Heart left ventricle (tissue), 16 donors: ENCODE data around the gene RHOV. TPM values are rescaled to one million over a fixed set of nuclear protein-coding genes. Genes with fewer than 3 reads are reported as not detected.

Source experiments
- ATAC-seq, 4 donors: fragments of 200-7000 bp; cut with Tn5 transposase; one replicate each; pipeline ENCODE4 v1.9.1; 2020 to 2022; ENCODE audit warnings: moderate library complexity in 4 of 4, mild to moderate bottlenecking in 3 of 4, moderate number of reproducible peaks in 1 of 4
- DNase-seq, 5 donors: peaks; one replicate each; pipeline ENCODE4 v3.0.0-alpha.2; 2020
- H3K27ac ChIP-seq, 12 donors: fragments of 200-600 bp; sonication (generic) in 4 of 12; one replicate each; pipeline versions ENCODE4 v1.5.0 to v1.8.0; 2016 to 2022; ENCODE audit warnings: mild to moderate bottlenecking in 2 of 12
- H3K27me3 ChIP-seq, 9 donors: fragments of 200-600 bp; sonication (generic) in 2 of 9; one replicate each; pipeline versions ENCODE4 v1.5.1 to v1.8.0; 2016 to 2022; ENCODE audit warnings: mild to moderate bottlenecking in 3 of 9
- H3K36me3 ChIP-seq, 9 donors: fragments of 200-600 bp; sonication (generic) in 2 of 9; one replicate each; pipeline versions ENCODE4 v1.5.0 to v1.8.0; 2018 to 2022; ENCODE audit warnings: mild to moderate bottlenecking in 2 of 9
- H3K4me1 ChIP-seq, 12 donors: fragments of 200-600 bp; sonication (generic) in 4 of 12; one replicate each; pipeline versions ENCODE4 v1.5.0 to v1.8.0; 2016 to 2022; ENCODE audit warnings: mild to moderate bottlenecking in 3 of 12
- H3K4me3 ChIP-seq, 12 donors: fragments of 200-600 bp; sonication (generic) in 4 of 12; one replicate each; pipeline versions ENCODE4 v1.5.0 to v1.8.0; 2017 to 2022; ENCODE audit warnings: mild to moderate bottlenecking in 9 of 12, moderate library complexity in 4 of 12
- H3K9me3 ChIP-seq, 12 donors: fragments of 200-600 bp; sonication (generic) in 4 of 12; one replicate each; pipeline versions ENCODE4 v1.5.0 to v1.8.0; 2016 to 2022; ENCODE audit warnings: mild to moderate bottlenecking in 1 of 12
- POLR2A ChIP-seq, 2 donors: fragments of 450-650 bp; IDR thresholded peaks; one replicate each; pipeline ENCODE4 v1.6.1; 2017; ENCODE audit warnings: antibody characterized with exemption in 2 of 2, mild to moderate bottlenecking in 2 of 2, moderate library complexity in 2 of 2
- WGBS, 4 donors: extraction: QIAGEN DNeasy Blood & Tissue Kit in 2 of 4; methylation state at CpG; one replicate each; pipeline versions ENCODE4 v1.1.5 to v1.1.7; 2013 to 2018; 5-methylcytosine and 5-hydroxymethylcytosine counted together
- intact Hi-C, 10 donors: fragments of 100-400 bp; cut with DNase I; formaldehyde crosslinking; loops; one replicate each; pipeline versions ENCODE4 v1.11.1 to v1.14.2; 2022
- polyA plus RNA-seq, 2 donors: library from polyadenylated mRNA; stranded (reverse); fragments of 200-250 nt; gene quantifications; one replicate each; pipeline ENCODE4 v1.2.3, GENCODE V29; 2013
- total RNA-seq, 9 donors: library from RNA; depleted of rRNA in 2 of 9; stranded (reverse); fragments of >200 nt in 2 of 9; fragmentation: NEBNext Ultra II Directional in 3 of 9; extraction: Animal tissue kit (Norgen Biotek cat#: 25700) in 3 of 9; gene quantifications; one replicate each; pipeline versions ENCODE4 v1.1.0 to v1.2.4, GENCODE V29; 2016 to 2023
- TF ChIP-seq, protein P1 (sequence below), 12 donors: fragments of 200-600 bp; sonication (generic) in 4 of 12; IDR thresholded peaks; one replicate each; pipeline versions ENCODE4 v1.5.0 to v1.8.0; 2018 to 2022; ENCODE audit warnings: antibody characterized with exemption in 12 of 12, mild to moderate bottlenecking in 5 of 12
- donor health status: ischemic (EF 13 %, LVEDD 7.1; RV severe dilation, severe dysfunction).
- donor health status: healthy with polysubstance abuse.
- donor health status: DM: no; HTN: yes; CAD: no.
- donor health status: DM: no; HTN: no; CAD: no.
- donor health status: ischemic (EF 25% LVEDD 6.9; RV normal size, moderate dysfunction).
- donor health status: ischemic (EF 25% LVEDD 5.7; RV mildly dilated, moderate dysfunction).
- donor health status: healthy.
- donor health status: DM: yes; HTN: yes; CAD: no.
- donor health status: ischemic (EF 35%, LVEDD 5.7; RV mildly dilated, moderate dysfunction).
- donor health status: nonischemic (EF 11% LVEDD 7.7; RV severe dilation, severe dysfunction).
- donor health status: DM: yes; HTN: yes; CAD: no.
- donor health status: PGD.
- donor health status: ischemic (EF 29% LVEDD 5.4; RV normal size, mild dysfunction).
- donor health status: nonischemic (EF 23%, LVEDD 6.1; RV moderate dilation, normal function).

The RHOV gene
- total and polyA plus RNA-seq, 11 donors, result not detected

DNA sequence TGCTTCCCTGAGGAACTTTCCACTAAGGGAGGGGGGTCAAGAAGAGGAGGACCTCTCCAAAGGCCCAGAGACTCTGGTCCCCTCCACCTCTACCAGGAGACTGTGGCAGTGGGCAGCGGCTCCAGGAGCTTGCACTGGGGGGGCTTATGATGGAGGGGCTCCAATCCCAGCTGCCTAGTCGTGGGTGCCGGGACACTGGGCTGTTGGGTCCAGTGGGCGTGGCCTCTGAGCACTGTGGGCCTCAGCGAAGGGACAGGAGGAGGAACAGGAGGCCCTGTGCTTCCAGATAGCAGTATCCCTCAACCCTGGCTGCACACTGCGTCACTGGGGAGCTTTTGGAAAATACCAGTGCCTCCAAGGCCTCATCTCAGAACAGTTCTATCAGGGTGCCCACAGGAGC, 41.6 kb upstream of the RHOV start:
- H3K9me3 ChIP-seq, result no peaks in the 10 kb centered on the region
- H3K27me3 ChIP-seq, result no peaks in the 10 kb centered on the region
- WGBS, 4 donors, result 20 to 70% (median 62%) methylated on average over 1 to 6 of the region's 6 CpGs; no CpG with 5 or more reads in 1 of the 4 donors
- H3K27ac ChIP-seq, result peak overlapping the region in 9 of 12 donors; percentile 19 to 90 (median 67)
- H3K4me3 ChIP-seq, result no peak overlapping the region
- intact Hi-C loops, result loop anchor here in 1 of 10 donors (2.0 kb wide), 1 partner anchor 13 kb away; the partner anchor contains the start of gene DLL4
- H3K4me1 ChIP-seq, result peaks cover 0 to 50% (median 13%) of the 10 kb centered on the region in 12 donors
- H3K36me3 ChIP-seq, result no peaks in the 10 kb centered on the region
- ATAC-seq, result no peak
- no peak for DNase-seq
- no peak for TF ChIP-seq POLR2A (IDR thresholded peaks at IDR 0.05)

DNA sequence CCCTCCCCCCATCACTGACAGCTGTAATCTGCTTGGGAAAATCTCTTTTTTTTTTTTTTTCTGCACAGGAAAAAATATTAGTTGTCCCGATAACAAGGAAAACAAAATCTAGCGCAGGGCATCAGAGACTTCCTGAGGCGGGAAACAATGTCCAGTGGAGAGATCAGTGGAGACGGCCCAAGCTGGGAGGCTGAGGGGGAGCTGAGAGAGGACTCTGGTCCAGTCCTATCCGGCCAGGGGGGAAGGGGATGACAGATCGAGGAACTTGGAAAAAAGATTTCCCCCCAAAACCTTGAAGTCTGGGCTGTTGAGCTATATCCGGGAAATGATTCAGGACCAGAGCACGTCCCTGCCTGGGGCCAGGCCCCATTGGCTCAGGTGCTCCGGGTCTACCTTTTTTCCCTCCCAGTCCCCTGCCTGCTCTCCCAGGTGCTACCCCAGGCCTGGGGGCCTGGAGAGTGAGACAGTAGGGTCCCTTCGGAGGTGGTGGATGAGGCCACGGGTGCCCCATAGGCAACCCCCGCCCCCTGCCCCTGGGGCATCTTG, 41.2 kb upstream of the RHOV start:
- no peaks in the 10 kb centered on the region for H3K9me3 ChIP-seq
- DNase-seq (no peak), ATAC-seq (peak in 1 of 4 donors; percentile 42)
- TF ChIP-seq, protein P1, sequence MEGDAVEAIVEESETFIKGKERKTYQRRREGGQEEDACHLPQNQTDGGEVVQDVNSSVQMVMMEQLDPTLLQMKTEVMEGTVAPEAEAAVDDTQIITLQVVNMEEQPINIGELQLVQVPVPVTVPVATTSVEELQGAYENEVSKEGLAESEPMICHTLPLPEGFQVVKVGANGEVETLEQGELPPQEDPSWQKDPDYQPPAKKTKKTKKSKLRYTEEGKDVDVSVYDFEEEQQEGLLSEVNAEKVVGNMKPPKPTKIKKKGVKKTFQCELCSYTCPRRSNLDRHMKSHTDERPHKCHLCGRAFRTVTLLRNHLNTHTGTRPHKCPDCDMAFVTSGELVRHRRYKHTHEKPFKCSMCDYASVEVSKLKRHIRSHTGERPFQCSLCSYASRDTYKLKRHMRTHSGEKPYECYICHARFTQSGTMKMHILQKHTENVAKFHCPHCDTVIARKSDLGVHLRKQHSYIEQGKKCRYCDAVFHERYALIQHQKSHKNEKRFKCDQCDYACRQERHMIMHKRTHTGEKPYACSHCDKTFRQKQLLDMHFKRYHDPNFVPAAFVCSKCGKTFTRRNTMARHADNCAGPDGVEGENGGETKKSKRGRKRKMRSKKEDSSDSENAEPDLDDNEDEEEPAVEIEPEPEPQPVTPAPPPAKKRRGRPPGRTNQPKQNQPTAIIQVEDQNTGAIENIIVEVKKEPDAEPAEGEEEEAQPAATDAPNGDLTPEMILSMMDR (IDR thresholded peaks at IDR 0.05), result no peak
- no peaks in the 10 kb centered on the region for H3K36me3 ChIP-seq
- H3K4me1 ChIP-seq, result peaks cover 0 to 54% (median 13%) of the 10 kb centered on the region in 12 donors
- no peak overlapping the region for H3K4me3 ChIP-seq
- WGBS, 4 donors, result 54 to 77% (median 63%) methylated on average over 10 to 12 of the region's 12 CpGs
- peak overlapping the region in 9 of 12 donors; percentile 19 to 90 (median 67) for H3K27ac ChIP-seq
- H3K27me3 ChIP-seq, result no peaks in the 10 kb centered on the region
- intact Hi-C loops, result loop anchor here in 1 of 10 donors (2.0 kb wide), 1 partner anchor 14 kb away; the partner anchor contains the start of gene DLL4

DNA sequence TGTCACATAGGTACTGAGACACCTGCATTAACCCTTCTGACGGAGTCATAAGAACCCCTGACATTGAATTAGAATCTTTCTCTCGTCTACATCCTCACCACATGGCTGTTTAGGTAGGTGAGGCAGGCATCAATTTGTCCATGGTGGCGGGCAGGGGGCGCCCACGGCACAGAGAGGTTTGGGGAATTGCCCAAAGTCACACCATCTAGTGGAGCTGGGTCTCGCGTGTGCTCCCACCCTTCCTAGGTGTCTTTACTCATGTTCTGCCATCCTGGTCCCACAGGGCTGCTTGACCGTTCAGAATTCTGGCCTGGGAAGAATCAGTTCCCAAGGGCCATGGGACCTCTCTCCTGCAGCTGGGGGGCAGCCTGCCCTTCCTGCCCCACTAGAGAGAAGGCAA, 40.5 kb upstream of the RHOV start:
- H3K4me1 ChIP-seq, result peaks cover 0 to 59% (median 16%) of the 10 kb centered on the region in 12 donors
- H3K27ac ChIP-seq, result peak overlapping the region in 9 of 12 donors; percentile 7 to 90 (median 62)
- no peak overlapping the region for H3K4me3 ChIP-seq
- H3K36me3 ChIP-seq, result no peaks in the 10 kb centered on the region
- H3K9me3 ChIP-seq, result no peaks in the 10 kb centered on the region
- no peaks in the 10 kb centered on the region for H3K27me3 ChIP-seq
- ATAC-seq (no peak), DNase-seq (no peak)
- no peak for TF ChIP-seq POLR2A (IDR thresholded peaks at IDR 0.05)
- TF ChIP-seq, protein P1 (IDR thresholded peaks at IDR 0.05), result no peak
- 81 to 83% (median 82%) methylated on average over 8 of the region's 8 CpGs for WGBS, 4 donors
- intact Hi-C loops, result loop anchor here in 1 of 10 donors (2.0 kb wide), 1 partner anchor 14 kb away; the partner anchor contains the start of gene DLL4

- DNase-seq (no peak), ATAC-seq (no peak)
- H3K4me3 ChIP-seq, result no peak overlapping the region
- WGBS, 4 donors, result 92 to 97% (median 94%) methylated on average over 12 of the region's 12 CpGs
- no peaks in the 10 kb centered on the region for H3K9me3 ChIP-seq
- no peaks in the 10 kb centered on the region for H3K27me3 ChIP-seq
- intact Hi-C loops, result loop anchor here in 1 of 10 donors (2.0 kb wide), 1 partner anchor 15 kb away; the partner anchor contains the start of gene DLL4
- peaks cover 0 to 59% (median 19%) of the 10 kb centered on the region in 12 donors for H3K4me1 ChIP-seq
- H3K27ac ChIP-seq, result peak overlapping the region in 1 of 12 donors; percentile 90
- H3K36me3 ChIP-seq, result no peaks in the 10 kb centered on the region
- TF ChIP-seq POLR2A (IDR thresholded peaks at IDR 0.05), result no peak
Measured at GRCh38 chr15:40914013-40914412, 40.0 kb upstream of the RHOV start.

DNA sequence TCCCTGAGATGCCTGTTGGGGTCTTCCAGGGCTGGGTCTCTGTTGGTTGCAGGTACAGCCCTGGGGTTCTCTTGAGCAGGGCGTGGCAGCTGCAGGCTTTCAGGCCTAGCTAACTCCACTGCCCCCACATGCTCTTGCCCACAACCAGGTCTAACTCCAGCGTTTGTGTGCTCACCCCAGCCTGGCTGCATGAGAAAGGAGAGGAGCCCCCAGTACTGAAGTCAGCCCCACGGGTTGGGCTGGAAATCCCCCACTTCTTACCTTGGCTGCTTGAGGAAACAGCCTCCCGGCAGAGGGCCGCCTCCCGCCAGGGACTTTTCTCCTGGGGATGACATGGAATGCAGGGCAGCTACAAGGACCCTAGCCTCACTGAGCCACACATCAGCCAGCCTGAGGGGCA, 38.4 kb upstream of the RHOV start:
- no peaks in the 10 kb centered on the region for H3K27me3 ChIP-seq
- DNase-seq (no peak), ATAC-seq (no peak)
- 46 to 72% (median 54%) methylated on average over 3 to 6 of the region's 6 CpGs for WGBS, 4 donors
- H3K4me3 ChIP-seq, result no peak overlapping the region
- TF ChIP-seq POLR2A (IDR thresholded peaks at IDR 0.05), result no peak
- TF ChIP-seq, protein P1 (IDR thresholded peaks at IDR 0.05), result no peak
- H3K4me1 ChIP-seq, result peaks cover 0 to 54% (median 19%) of the 10 kb centered on the region in 12 donors
- H3K27ac ChIP-seq, result no peak overlapping the region
- intact Hi-C loops, result no loop called here
- H3K9me3 ChIP-seq, result no peaks in the 10 kb centered on the region
- no peaks in the 10 kb centered on the region for H3K36me3 ChIP-seq
